ENCODE results near the gene EGFL8. TPM values are rescaled to one million over a fixed set of nuclear protein-coding genes. Genes with fewer than 3 reads are reported as not detected.

Gene EGFL8
- total and polyA plus RNA-seq, 7 donors, result 2.3 to 24.4 (median 13.8) TPM

GRCh38 chr6:32189742-32190053, 25.3 kb downstream of the EGFL8 start:
- TF ChIP-seq CTCF (IDR thresholded peaks at IDR 0.05), result no peak
- no peak for TF ChIP-seq POLR2A (IDR thresholded peaks at IDR 0.05)
- TF ChIP-seq EP300 (IDR thresholded peaks at IDR 0.05), result no peak
- no peak for TF ChIP-seq POLR2AphosphoS5 (IDR thresholded peaks at IDR 0.05)
- peaks cover 0 to 61% (median 55%) of the 10 kb centered on the region in 4 donors for H3K4me1 ChIP-seq
- intact Hi-C loops (cut with DNase I), result loop anchor here (5.0 to 10.0 kb wide), 4 partner anchors 215 to 1225 kb away; partner anchors contain the start of genes CUTA, DDX39B, DXO and HSD17B8
- peaks cover 0 to 23% (median 13%) of the 10 kb centered on the region in 4 donors for H3K36me3 ChIP-seq
- 12 to 15% methylated on average over 23 of the region's 23 CpGs for WGBS, 2 donors
- no peak for DNase-seq
- no peaks in the 10 kb centered on the region for H3K9me3 ChIP-seq
- H3K4me3 ChIP-seq, result peak overlapping the region; percentile 76 to 98 (median 92)
- no peaks in the 10 kb centered on the region for H3K27me3 ChIP-seq
- H3K27ac ChIP-seq, result peak overlapping the region; percentile 93 to 100 (median 96)

GRCh38 chr6:32190054-32190851, 25.9 kb downstream of the EGFL8 start, which contains the start of gene PBX2:
PBX2 (minus strand) TSS chr6:32190202; CDS start chr6:32189915, 287 bp downstream.
- peaks cover 0 to 64% (median 59%) of the 10 kb centered on the region in 4 donors for H3K4me1 ChIP-seq
- peak; percentile 98 for DNase-seq

GRCh38 chr6:32190911-32191677, 26.7 kb downstream of the EGFL8 start:
- peaks cover 0 to 59% (median 55%) of the 10 kb centered on the region in 4 donors for H3K4me1 ChIP-seq
- no peak for TF ChIP-seq EP300 (IDR thresholded peaks at IDR 0.05)
- no peak for TF ChIP-seq CTCF (IDR thresholded peaks at IDR 0.05)
- no peak for TF ChIP-seq POLR2AphosphoS5 (IDR thresholded peaks at IDR 0.05)
- TF ChIP-seq POLR2A (IDR thresholded peaks at IDR 0.05), result no peak
- H3K27ac ChIP-seq, result peak overlapping the region; percentile 93 to 100 (median 96)
- H3K36me3 ChIP-seq, result peaks cover 0 to 21% (median 13%) of the 10 kb centered on the region in 4 donors
- DNase-seq, result no peak
- no peaks in the 10 kb centered on the region for H3K27me3 ChIP-seq
- intact Hi-C loops (cut with DNase I), result loop anchor here (10.0 kb wide), 3 partner anchors 216 to 1224 kb away; partner anchors contain the start of genes CUTA, DXO, HSD17B8 and PHF1
- no peaks in the 10 kb centered on the region for H3K9me3 ChIP-seq
- peak overlapping the region; percentile 76 to 98 (median 92) for H3K4me3 ChIP-seq
- 73 to 80% methylated on average over 8 of the region's 8 CpGs for WGBS, 2 donors

More at GRCh38 chr6:32190054-32190851, 25.9 kb downstream of the EGFL8 start, which contains the start of gene PBX2:
- Histone ChIP-seq H3K36me3 (peaks cover 0 to 23% (median 13%) of the 10 kb centered on the region in 4 donors), H3K27me3 (no peaks in the 10 kb centered on the region), H3K4me3 (peak within 1 kb of the TSS; percentile 76 to 98 (median 92)), H3K9me3 (no peaks in the 10 kb centered on the region), H3K27ac (peak within 1 kb of the TSS; percentile 93 to 100 (median 96))
- TF ChIP-seq EP300 (IDR thresholded peaks at IDR 0.05) (no peak), POLR2AphosphoS5 (IDR thresholded peaks at IDR 0.05) (peak; percentile 85 to 91 (median 91)), POLR2A (IDR thresholded peaks at IDR 0.05) (peak; percentile 86 to 93)
- intact Hi-C loops (cut with DNase I), result loop anchor here (10.0 kb wide), 3 partner anchors 215 to 1225 kb away; partner anchors contain the start of genes CUTA, DXO, HSD17B8 and PHF1
- 2% methylated on average over 23 of the region's 23 CpGs for WGBS, 2 donors

GRCh38 chr6:32191696-32192607, 27.6 kb downstream of the EGFL8 start:
- Histone ChIP-seq H3K9me3 (no peaks in the 10 kb centered on the region), H3K27me3 (no peaks in the 10 kb centered on the region), H3K36me3 (peaks cover 0 to 12% (median 6%) of the 10 kb centered on the region in 4 donors), H3K4me1 (peaks cover 0 to 55% (median 52%) of the 10 kb centered on the region in 4 donors), H3K27ac (peak overlapping the region; percentile 93 to 100 (median 96)), H3K4me3 (peak overlapping the region in 3 of 4 donors; percentile 22 to 98 (median 92))
- TF ChIP-seq POLR2A (IDR thresholded peaks at IDR 0.05) (no peak), CTCF (IDR thresholded peaks at IDR 0.05) (no peak), EP300 (IDR thresholded peaks at IDR 0.05) (no peak), POLR2AphosphoS5 (IDR thresholded peaks at IDR 0.05) (no peak)
- DNase-seq, result no peak
- intact Hi-C loops (cut with DNase I), result loop anchor here (10.0 kb wide), 3 partner anchors 217 to 1223 kb away; partner anchors contain the start of genes CUTA, DXO, HSD17B8 and PHF1
- WGBS, 2 donors, result 52 to 72% methylated on average over 15 of the region's 15 CpGs
